GM19397 (cell line): ENCODE measurements around the gene FAM193A.
"Not testable (repeated sequence)": the region's sequence is repeated elsewhere in the genome, so short reads cannot be mapped to it uniquely, and the experiment has no call there.

Source experiments
- ATAC-seq: cut with Tn5 transposase; IDR thresholded peaks from one replicate; pipeline ENCODE4 v1.9.1; 2021; ENCODE audit warnings: mild to moderate bottlenecking, moderate library complexity; ENCODE audit not compliant: unreplicated experiment

FAM193A gene

DNA sequence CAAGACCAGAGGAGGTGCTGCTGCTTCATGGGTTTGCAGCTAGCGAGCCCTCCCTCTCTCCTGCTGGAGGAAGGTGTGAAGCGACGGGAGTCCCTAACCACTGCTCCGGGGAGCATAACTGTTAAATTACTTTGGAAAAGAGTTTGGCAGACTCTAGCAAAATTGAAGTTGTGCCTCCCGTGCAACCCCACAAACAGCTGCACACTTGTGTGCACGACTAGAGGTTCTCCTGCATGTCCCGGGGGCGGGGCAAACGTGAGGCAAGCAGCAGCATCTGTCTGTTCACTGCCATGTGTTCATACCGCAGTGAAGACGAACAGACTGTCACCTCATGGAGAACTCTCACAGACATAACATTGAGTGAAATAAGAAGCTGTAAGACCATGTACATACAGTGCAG, 185.1 kb downstream of the FAM193A start:
- no peak for ATAC-seq

DNA sequence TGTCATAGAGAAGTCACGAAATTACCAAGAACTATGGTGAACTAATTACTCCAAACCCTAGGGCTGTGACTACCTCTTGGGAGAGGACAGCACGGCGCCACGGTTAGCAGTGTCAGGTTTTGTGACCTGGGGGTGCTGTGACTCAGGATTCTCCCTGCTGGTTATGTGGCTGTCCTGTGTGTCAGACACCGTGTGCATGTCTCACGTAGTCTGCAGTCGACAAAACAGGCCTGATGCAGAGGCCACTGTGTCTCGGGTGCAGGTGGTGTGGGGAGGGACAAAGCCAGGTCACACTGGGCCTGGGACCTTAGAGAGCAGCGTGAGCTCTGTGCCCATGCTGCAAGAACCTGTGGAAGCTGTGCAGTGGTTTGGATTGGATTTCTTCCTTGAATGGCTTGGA, 185.6 kb downstream of the FAM193A start:
- no peak for ATAC-seq

DNA sequence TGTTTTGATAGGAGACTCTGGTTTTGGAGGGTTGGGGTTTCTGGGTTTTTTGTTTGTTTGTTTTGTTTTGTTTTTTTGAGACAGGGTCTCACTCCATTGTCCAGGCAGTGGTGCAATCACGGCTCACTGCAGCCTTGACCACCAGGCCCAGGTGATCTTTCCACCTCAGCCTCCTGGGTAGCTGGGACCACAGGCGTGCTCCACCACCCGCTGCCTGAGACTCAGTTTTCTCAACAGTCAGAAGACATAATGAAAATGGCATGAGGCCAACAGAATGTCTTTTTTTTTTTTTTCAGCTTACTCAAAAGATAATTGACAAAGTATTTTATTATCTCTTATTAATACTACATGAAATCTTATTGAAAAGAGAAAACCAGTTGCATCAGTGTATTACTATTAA, 187.3 kb downstream of the FAM193A start:
- no peak for ATAC-seq

GRCh38 chr4:2725380-2725779, 188.9 kb downstream of the FAM193A start:
- ATAC-seq: no peak

GRCh38 chr4:2726881-2727280, 190.4 kb downstream of the FAM193A start:
- ATAC-seq: not testable (repeated sequence)

- ATAC-seq: no peak
Measured at GRCh38 chr4:2728221-2728620, 191.8 kb downstream of the FAM193A start.

GRCh38 chr4:2728806-2729532, 192.5 kb downstream of the FAM193A start:
- no peak for ATAC-seq

DNA sequence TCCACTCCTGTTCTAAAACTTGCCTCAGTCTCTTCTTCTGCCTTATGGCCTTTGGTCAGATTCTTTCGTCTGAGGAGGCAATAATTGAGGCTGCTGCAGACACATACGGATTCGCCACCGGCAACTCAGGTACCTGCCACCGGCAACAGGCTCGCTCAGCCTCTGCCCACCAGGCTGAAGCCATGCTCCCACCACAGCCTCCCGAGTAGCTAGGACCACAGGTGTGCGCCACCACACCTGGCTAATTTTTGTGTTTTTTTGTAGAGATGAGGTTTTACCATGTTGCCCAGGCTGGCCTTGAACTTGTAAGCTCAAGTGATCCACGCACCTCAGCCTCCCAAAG, 193.1 kb downstream of the FAM193A start:
- no peak for ATAC-seq

GRCh38 chr4:2731907-2732317, 195.5 kb downstream of the FAM193A start:
- no peak for ATAC-seq

- ATAC-seq: no peak
Measured at GRCh38 chr4:2732526-2732925, 196.1 kb downstream of the FAM193A start.

DNA sequence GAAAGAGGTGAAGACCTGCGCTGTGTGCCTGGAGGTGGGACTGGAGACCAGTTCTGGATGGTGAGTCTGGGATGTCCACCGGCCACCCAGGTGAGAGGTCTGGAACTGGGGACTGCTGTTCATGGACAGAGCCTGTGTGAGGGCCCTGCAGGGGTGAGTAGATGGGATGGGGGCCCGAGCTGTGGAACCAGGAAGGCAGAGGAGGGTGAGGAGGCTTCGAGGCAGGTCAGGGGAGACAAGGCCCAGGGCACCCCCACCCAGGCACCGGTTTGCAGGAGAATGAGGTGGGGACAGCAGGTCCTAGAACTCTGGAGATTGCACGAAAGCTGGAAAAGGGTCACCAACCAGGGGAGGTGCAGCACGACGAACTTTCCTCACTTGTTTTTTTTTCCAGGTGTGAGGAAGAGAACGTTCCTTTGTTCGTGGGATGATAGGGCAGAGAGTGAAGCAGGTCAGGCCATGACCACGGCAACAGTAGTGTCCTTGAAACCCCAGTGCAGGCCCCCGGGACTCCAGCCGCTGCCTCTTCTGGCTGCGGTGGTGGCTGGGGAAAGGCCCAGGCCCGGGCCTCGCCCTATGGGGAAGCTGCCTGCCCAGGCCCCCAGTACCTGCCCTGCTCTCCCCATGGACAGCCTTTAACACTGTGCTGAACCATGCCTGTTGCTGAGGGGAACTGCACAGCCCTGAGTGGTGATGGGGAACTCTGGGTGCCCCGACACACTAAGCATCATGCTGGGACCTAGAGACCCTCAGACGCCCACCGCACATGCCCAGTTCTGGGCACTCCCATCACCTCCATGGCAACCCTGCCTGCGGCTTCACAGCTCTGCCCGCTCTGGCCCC, 196.8 kb downstream of the FAM193A start:
- no peak for ATAC-seq

- no peak for ATAC-seq
Measured at GRCh38 chr4:2733844-2734574, 197.6 kb downstream of the FAM193A start.

- no peak for ATAC-seq
Measured at GRCh38 chr4:2734612-2735011, 198.2 kb downstream of the FAM193A start.

DNA sequence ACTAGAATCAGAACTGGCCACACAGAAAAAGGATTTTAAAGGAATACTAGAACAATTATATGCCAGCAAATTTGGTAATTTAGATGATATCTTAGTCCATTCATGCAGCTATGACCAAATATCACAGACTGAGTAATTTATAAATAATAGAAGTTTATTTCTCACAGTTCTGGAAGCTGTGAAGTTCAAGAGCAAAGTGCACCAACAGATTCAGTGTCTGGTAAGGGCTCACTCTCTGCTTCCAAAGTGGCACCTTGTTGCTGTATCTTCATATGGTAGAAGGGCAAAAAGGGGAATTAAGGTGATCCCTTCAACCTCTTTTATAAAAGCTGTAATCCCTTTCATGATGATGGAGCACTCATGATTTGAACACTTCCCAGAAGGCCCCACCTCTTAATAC, 199.4 kb downstream of the FAM193A start:
- ATAC-seq: no peak

DNA sequence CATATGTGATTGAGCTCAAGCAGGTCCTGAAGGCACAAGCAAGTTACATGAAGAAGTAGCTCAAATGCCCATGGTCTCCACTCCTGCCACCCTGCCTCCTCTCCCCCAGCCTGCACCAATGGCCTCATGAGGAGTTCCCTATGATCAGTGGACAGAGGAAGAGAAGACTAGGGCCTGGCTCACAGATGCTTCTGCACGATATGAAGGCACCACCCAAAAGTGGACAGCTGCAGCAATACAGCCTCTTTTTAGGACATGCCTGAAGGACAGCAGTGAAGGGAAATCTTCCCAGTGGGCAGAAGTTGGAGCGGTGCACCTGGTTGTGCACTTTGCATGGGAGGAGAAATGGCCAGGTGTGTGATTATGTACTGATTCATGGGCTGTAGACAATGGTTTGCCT, 201.8 kb downstream of the FAM193A start:
- ATAC-seq: not testable (repeated sequence)

GRCh38 chr4:2741626-2742025, 205.2 kb downstream of the FAM193A start:
- no peak for ATAC-seq

- no peak for ATAC-seq
Measured at GRCh38 chr4:2742081-2742822, 205.8 kb downstream of the FAM193A start.

DNA sequence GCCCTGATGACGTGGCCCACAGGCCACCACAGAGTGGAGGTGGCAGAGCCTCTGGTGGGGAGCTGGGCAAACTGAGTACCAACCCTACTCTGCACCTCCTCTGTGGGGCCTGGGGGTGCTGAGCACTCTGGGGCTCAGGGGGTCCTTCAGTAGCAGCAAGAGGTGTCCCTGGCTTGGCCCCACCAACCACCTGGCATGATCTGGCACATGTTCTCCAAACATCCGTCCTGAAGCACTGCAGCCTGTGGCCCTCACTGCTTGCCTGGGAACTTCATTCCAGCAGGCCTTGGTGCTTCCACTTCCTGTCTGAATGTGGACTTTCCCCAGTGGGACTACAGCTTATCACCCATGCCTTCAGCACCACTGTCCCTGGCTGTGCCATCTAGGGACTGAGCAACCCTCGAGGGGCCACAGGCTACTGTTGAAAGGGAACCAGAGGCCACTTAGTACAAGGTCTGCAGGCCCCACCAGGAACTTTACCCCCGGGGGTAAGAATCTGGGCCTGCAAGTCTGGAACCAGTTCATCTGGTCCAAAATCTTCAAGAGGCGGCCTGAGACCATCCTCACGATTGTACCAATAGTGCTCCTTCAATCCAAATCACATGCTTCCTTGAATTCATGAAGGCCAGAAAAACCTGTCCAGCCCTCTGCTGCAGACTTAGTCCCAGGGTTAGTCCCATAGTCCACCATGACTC, 206.5 kb downstream of the FAM193A start:
- no peak for ATAC-seq

DNA sequence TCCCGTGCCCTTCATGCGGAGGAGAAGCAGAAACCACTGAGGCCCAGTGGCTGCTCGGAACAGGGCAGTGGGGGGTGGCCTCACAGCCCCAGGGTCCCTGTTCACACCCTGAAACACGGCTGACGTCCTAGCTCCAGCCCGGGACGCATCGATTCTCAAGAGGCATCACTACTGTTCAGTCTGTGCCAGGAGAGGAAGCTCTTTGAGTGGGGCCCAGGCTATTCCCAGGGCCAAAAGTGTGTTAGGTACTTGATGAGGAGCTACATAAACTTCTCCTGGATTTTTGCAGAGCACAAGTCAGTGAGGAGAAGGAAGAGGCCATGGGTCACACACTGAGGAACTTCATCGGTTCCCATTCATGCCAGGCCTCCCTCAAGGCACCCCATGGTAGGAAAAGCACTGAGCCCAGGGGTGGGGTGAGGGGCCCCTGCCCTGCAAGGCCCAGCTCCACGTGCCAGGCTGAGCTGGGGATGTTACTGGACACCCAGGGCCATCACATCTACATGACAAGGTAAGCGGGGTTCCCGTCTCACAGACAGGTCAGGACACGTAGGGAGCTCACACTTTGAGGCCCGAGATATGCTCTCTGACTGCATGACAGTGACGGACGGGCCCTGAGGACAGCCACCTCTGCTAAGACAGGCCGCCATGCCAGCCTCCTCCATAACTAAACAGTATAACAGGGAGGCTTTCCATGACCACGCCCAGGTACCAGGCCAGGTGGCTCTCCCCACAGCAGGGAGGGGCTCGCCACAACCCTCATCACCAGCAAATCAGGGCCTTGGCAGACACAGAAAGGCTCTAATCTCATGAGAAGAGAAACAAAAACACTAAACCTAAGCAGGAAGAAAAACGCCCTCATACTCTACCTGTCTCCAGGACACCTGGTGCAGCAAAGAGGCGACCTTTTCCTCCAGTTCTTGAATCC, 207.3 kb downstream of the FAM193A start:
- no peak for ATAC-seq
